Activated T-helper 1 cell treated with Interleukin-2 at 50 U/mL for 16 hours (primary cell): ENCODE results near the gene MYOF.
"Not testable (repeated sequence)": the region's sequence is repeated elsewhere in the genome, so short reads cannot be mapped to it uniquely, and the experiment has no call there.

ENCODE experiments used
- DNase-seq: peaks from one replicate; pipeline ENCODE4 v3.0.0-alpha.2; 2020; ENCODE audit warnings: low read depth

MYOF gene

DNA sequence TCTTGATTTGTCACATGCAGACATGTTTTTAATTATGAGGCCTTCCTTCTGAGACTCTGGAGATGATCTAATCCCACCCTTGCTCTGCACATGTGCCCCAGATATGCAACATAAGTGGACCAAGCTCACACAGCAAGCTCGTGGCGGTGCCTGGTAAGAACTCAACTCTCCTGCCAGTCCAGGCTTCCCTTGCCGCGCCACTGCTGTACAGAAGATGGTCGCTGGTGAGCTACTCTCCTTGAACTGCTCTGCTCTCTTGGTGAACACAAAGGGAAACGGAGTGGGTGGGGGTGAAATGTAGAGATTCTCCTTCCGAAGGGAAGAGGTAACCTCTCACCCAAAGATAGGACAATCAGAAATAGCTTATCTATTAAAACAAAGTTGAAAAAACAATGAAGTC is 25.7 kb downstream of the MYOF start:
- no peak for DNase-seq

GRCh38 chr10:93454736-93455135 is 27.4 kb downstream of the MYOF start:
- no peak for DNase-seq

DNA sequence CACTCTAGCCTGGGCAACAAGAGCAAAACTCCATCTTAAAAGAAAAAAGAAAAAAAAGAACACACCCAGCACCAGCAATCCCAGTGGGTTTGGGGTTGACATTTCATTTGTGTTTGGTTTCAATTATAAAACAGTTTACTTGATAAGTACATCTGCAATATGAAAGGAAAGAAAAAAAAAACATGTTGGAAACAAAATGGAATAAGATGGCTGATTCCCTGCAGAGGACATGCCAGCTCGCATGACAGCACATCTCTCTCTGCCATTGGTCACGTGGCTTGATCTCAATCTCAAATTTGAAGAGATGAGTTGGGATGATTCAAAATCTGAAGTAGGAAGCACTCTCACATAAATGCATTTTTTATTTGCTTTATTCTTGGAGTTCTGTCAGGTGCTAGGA is 28.0 kb downstream of the MYOF start:
- no peak for DNase-seq

- no peak for DNase-seq
Measured at GRCh38 chr10:93452143-93452542, 30.0 kb downstream of the MYOF start.

GRCh38 chr10:93451244-93451947 is 30.7 kb downstream of the MYOF start:
- no peak for DNase-seq

- no peak for DNase-seq
Measured at GRCh38 chr10:93447970-93448369, 34.2 kb downstream of the MYOF start.

GRCh38 chr10:93447019-93447418 is 35.1 kb downstream of the MYOF start:
- no peak for DNase-seq

DNA sequence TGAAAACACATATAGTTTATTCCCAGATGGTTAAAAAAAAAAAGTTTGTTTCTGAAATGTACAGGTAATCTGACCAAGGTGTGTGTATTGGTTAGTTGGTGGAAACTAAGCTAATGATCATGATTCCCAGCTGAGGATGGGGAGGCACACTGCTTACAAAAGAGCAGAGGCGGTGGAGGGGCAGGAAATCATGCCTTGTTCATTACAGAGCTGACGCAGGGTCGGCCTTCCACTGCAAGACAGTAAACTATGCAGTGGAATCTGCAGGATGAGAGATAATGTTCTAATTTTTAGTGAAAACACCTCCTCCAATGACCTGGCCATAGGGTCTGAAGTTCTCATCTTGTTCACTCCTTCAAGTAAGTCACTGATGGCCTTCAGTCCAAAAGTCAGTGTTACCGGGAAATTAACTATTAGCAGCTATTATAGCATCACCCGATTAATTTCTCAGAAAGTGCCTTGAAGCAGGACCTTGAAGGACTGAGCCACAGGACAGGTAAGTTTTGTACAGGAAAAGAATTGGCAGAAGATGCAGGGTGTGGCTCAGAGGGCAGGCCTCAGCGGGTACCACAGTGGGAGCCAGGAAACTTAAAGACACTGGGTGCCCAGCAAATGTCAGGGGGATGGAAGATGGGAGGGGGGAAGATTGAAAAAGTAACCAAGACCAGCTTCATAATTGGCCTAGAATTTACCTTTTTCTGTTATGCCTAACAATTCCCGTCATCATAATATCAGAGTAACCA is 36.0 kb downstream of the MYOF start:
- no peak for DNase-seq

DNA sequence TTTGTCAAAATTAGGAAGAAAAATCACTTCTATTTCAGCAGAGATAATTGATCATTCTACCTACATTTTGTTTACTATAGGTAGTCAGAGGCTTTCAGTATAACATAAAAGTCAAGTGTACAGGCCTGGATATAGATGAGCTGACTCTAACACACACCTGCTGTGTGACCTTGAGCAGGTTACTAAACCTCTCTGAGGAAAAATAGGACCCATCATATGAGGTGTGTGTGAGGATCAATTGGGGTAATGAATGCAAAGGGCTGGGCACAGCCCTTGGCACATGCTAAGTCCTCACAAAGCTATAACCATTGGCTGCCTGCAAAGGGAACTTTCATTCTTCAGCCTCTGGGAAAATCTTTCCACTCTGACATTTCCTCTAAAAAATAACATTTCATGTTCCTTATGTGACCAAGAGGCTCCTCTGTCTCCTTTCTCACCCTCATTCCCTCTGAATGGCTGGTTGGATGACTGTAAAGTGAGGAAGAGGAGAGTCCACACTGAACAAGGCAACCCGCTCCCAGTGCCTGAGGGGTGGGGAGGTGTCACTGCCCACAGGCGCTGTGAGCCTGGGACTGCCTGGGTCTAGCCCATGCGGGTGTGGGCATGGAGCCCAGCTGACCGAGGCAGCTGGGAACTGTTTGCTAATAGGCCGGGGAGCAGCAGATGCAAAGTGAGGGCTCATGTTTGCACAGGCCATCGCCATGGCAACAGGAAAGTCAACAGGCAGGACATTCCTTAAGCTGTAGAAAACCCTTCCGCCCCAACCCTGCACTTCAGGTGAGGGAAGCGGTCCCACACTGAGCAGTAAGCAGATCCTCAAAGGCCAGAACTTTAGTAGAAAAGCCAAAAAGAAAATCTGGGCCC is 36.8 kb downstream of the MYOF start:
- no peak for DNase-seq

DNA sequence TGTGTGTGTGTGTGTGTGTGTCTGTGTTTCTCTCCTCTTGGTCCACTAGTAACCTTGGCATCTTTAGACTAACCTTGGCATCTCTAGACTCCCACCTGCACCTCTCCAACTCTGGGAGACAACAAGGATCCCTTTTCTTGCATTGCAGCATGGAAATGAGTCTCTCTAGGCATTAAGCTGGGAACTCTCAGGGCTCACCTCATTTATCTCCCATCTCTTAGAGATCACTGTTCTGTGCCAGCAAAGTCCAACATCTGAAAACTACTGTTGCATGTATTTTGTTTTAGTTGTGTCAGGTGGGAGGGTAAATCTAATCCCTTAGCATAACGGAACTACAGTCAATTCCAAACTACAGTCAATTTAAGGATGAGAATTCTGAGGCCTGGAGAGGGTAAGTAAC is 38.7 kb downstream of the MYOF start:
- DNase-seq: no peak

- DNase-seq: not testable (repeated sequence)
Measured at GRCh38 chr10:93442721-93443120, 39.4 kb downstream of the MYOF start.

DNA sequence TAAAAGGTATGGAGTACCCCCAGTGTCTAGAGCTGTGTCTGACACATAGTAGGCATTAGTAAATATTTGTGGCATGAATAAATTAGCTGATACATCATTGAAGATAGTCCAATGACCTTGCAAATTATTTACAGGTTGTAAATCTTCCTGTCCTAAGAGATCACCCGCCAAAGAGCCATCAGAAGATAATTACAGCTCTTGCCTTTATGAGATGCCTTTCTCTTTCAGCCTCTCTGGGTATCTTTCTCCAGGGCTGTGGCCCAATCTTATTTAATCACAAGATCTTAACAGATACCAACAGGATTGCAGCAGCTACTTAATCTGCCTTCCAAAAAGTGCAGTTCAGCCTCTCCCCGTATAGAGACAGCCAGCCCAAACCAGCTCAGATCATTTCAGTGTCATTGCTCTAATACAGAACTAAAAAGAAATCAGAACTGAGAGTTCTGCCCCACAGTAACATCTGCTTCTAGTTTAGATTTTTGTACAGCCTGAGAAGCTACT is 41.5 kb downstream of the MYOF start:
- DNase-seq: no peak

DNA sequence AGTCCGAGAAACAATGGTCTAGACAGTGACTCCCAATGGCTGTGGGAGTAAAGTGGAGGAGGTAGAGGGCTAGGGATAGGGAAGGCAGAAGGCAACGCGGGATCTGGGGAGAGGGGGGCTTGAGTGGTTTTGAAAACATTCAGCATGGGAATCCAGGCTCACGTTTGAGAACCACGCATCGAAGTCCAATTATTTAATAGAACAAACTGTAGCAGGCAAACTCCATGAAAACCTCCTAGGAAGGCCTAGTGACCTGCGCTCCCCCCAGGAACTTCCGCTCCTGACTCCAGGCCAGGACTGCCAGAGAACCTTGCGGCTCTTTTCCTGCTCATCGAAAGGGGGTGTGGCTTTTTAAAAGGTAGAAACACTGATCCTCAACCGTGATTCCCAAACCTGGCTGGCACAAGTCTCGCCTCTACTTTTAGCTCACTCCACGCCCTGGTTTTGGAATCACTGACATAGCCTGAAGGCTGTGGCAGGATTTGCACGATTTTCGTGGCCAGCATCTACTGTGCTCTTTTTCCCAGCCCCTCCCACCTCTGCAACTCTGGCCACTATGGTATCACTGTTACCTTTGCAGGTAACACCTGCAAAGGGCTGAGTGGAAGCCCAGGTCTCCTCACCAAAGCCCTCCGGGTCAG is 43.4 kb downstream of the MYOF start:
- no peak for DNase-seq

GRCh38 chr10:93437946-93438612 is 44.1 kb downstream of the MYOF start:
- no peak for DNase-seq

DNA sequence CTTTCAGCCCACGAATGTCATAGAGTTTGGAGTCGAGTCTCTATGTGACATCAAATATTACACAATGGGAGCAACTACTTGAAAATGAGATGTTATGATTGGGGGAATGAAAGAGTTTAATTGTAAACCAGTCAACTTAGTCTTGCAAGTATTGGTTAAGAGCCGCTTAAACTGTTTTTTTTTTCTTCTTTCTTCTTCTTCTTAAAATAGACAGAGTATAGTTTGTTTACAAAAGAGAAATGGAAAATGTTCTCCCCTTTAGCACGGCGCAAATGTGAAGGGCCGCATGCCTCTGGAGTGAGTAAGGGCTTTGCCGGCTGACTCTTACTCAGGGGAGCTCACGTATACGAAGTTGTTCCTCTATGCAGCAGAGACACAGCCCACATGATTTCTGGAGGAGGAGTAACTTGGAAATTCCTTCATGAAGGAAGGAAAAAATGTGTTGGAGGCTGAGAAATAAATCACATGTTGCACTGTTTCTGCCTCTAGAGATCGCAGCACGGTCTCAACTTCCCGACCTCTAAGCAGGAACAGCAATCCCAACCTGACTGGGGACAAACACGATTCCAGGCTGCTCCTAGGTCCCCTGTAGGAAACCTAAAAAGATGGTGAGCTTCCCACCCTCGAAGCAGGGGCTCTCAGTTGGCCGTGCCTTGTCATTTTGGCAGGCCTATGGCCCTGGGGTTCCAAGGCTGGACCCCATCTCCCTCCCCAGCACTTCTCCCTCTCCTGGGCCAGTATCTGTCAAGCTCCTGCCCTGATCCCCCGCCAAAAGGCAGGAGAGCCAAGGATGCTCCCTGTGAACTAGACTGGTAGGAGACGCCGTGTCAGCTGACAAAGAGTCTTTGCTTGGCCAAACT is 44.8 kb downstream of the MYOF start:
- no peak for DNase-seq

DNA sequence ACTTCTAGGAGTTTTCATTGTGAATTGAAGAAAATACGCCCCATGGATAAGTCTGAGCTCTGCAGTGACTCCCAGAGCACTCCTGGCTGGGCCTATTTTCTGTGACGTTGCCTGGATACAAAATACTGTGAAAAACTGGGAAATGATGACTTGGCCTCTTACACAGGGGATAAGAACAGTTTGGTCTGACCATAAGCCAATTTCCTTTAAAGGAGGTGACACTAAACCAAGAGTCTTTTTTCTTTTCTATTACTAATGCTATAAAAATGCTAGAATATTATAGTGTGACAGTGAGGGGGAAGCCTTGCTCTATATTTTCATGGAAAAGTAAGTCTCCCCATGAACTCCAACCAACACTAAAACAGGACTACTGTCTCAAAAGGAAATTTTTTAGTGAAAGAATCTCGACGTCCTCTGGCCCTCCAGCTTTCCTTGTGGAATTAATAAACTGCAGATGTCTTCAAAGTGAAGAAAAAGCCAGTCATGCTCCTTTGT is 45.5 kb downstream of the MYOF start:
- DNase-seq: no peak

- no peak for DNase-seq
Measured at GRCh38 chr10:93435621-93436397, 46.3 kb downstream of the MYOF start.

GRCh38 chr10:93434991-93435491 is 47.1 kb downstream of the MYOF start:
- DNase-seq: no peak

GRCh38 chr10:93431361-93431760 is 50.8 kb downstream of the MYOF start:
- no peak for DNase-seq
